Ovary (tissue), 9 donors: Measurements from ENCODE around the gene SRSF12. TPM values are rescaled to one million over a fixed set of nuclear protein-coding genes. Genes with fewer than 3 reads are reported as not detected.

ENCODE experiments used
- DNase-seq, 5 donors: peaks; one replicate each; pipeline ENCODE4 v3.0.0-alpha.2; 2019 to 2020
- H3K27ac ChIP-seq, 2 donors: fragments of 200-600 bp; one replicate each; pipeline versions ENCODE4 v1.5.1 to v1.8.0; 2019 to 2022
- H3K27me3 ChIP-seq: fragments of 200-600 bp; one replicate; pipeline ENCODE4 v1.8.0; 2022
- H3K36me3 ChIP-seq: fragments of 200-600 bp; sonication (generic); one replicate; pipeline ENCODE4 v1.5.1; 2019
- H3K4me1 ChIP-seq: one replicate; pipeline ENCODE4 v1.8.1; 2013; ENCODE audit warnings: mild to moderate bottlenecking, moderate library complexity; ENCODE audit not compliant: insufficient read depth
- H3K4me3 ChIP-seq: fragments of 200-600 bp; sonication (generic); one replicate; pipeline ENCODE4 v1.5.1; 2017
- H3K9me3 ChIP-seq, 2 donors: fragments of 200-600 bp in 1 of 2; sonication (generic) in 1 of 2; one replicate each; pipeline versions ENCODE4 v1.5.1 to v1.8.1; 2013 to 2019; ENCODE audit warnings: mild to moderate bottlenecking in 1 of 2, moderate library complexity in 1 of 2
- EP300 ChIP-seq: sonication (generic); formaldehyde crosslinking; IDR thresholded peaks from one replicate; pipeline ENCODE4 v1.6.1; 2017; ENCODE audit warnings: antibody characterized with exemption
- POLR2A ChIP-seq: fragments of 450-650 bp; IDR thresholded peaks from one replicate; pipeline ENCODE4 v1.6.1; 2017; ENCODE audit warnings: antibody characterized with exemption, mild to moderate bottlenecking, moderate library complexity
- WGBS, 3 donors: extraction: QIAGEN DNeasy Blood & Tissue Kit in 1 of 3; methylation state at CpG; one replicate each; pipeline versions ENCODE4 v1.1.5 to v1.1.7; 2013 to 2017; 5-methylcytosine and 5-hydroxymethylcytosine counted together
- intact Hi-C, 4 donors: fragments of 100-400 bp; cut with DNase I; formaldehyde crosslinking; loops; one replicate each; pipeline versions ENCODE4 v1.11.0 to v1.15.1; 2022 to 2023
- polyA plus RNA-seq, 2 donors: library from polyadenylated mRNA; stranded (reverse); fragments of 200-250 nt in 1 of 2; fragments of 350-450 nt in 1 of 2; fragmentation: Illumina TruSeq in 1 of 2; extraction: RNeasy Lipid Tissue Mini Kit (QIAGEN cat#74804) in 1 of 2; gene quantifications; one replicate each; pipeline ENCODE4 v1.2.3, GENCODE V29; 2013 to 2014
- total RNA-seq, 7 donors: library from RNA; depleted of rRNA in 2 of 7; stranded (reverse); fragments of >200 nt in 2 of 7; fragmentation: NEBNext Ultra II Directional in 3 of 7; extraction: Animal tissue kit (Norgen Biotek cat#: 25700) in 3 of 7; gene quantifications; one replicate each; pipeline versions ENCODE4 v1.1.0 to v1.2.4, GENCODE V29; 2016 to 2023
- TF ChIP-seq, protein P1 (sequence below), 3 donors: fragments of 450-650 bp in 2 of 3; fragments of 200-600 bp in 1 of 3; IDR thresholded peaks; one replicate each; pipeline versions ENCODE4 v1.5.1 to v1.8.0; 2016 to 2022; ENCODE audit warnings: antibody characterized with exemption in 3 of 3, mild to moderate bottlenecking in 1 of 3
- donor health status: DM: no; HTN: no; CAD: no; lungs with moderate emphysema.
- donor health status: DM: no; HTN: no; CAD: no.
- donor health status: Bipolar disorder and iron deficiency.
- donor health status: DM: yes; HTN: yes; CAD: no.
- donor health status: DM: no; HTN: no; CAD: no.
- donor health status: DM: yes; HTN: yes; CAD: no.

The SRSF12 gene
- total and polyA plus RNA-seq, 9 donors, result 0.83 to 9.8 (median 2.5) TPM

DNA sequence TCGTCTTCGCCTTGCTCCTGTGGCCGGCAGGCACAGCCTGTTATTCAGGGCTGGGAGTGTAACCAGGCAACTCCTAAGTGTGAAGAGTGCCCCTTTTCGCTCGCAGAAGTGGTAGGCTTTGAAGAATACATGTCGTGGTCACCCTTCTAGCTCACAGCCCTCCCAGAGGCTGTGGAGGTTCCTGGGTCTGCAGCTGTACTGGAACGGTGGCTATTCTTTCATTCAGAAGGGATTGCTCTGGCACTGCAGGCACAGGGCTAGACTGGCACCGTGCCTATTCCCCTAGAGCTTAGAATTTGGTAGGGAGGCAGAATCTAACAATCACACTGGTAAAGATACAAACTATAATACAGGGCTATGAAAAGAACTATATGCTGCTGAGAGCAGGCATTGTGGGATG lies 1.1 kb upstream of the SRSF12 start:
- no peak for DNase-seq

DNA sequence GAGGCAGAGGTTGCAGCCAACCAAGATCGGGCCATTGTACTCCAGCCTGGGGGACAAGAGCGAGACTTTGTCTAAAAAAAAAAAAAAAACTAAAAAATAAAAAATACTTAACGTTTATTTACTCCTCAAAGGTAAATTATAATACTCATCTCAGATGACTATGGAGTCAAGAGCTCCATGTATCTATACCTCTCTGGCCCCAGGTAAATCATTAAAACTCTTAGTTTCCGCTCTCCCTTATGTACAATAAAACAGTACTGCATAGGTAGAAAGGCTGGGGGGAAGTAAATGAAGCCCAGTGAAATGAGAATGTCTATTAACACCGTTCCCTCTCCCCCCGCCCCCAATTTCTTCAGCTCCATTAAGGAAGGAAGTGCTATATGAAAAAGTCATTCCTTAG lies 1.2 kb downstream of the SRSF12 start:
- peaks cover 5% of the 10 kb centered on the region for H3K4me1 ChIP-seq
- H3K27ac ChIP-seq, result no peak overlapping the region
- H3K4me3 ChIP-seq, result no peak overlapping the region
- intact Hi-C loops, result no loop called here
- TF ChIP-seq POLR2A (no peak), EP300 (no peak)
- TF ChIP-seq, protein P1, sequence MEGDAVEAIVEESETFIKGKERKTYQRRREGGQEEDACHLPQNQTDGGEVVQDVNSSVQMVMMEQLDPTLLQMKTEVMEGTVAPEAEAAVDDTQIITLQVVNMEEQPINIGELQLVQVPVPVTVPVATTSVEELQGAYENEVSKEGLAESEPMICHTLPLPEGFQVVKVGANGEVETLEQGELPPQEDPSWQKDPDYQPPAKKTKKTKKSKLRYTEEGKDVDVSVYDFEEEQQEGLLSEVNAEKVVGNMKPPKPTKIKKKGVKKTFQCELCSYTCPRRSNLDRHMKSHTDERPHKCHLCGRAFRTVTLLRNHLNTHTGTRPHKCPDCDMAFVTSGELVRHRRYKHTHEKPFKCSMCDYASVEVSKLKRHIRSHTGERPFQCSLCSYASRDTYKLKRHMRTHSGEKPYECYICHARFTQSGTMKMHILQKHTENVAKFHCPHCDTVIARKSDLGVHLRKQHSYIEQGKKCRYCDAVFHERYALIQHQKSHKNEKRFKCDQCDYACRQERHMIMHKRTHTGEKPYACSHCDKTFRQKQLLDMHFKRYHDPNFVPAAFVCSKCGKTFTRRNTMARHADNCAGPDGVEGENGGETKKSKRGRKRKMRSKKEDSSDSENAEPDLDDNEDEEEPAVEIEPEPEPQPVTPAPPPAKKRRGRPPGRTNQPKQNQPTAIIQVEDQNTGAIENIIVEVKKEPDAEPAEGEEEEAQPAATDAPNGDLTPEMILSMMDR (IDR thresholded peaks at IDR 0.05), result no peak
- H3K36me3 ChIP-seq, result no peaks in the 10 kb centered on the region
- 69 to 72% (median 72%) methylated on average over 6 of the region's 6 CpGs for WGBS, 3 donors
- no peaks in the 10 kb centered on the region for H3K27me3 ChIP-seq
- DNase-seq, result no peak
- no peaks in the 10 kb centered on the region for H3K9me3 ChIP-seq

More for the DNA sequence above, 1.1 kb upstream of the SRSF12 start:
- Histone ChIP-seq H3K36me3 (no peaks in the 10 kb centered on the region), H3K4me3 (no peak overlapping the region), H3K4me1 (peaks cover 5% of the 10 kb centered on the region), H3K27ac (no peak overlapping the region), H3K9me3 (no peaks in the 10 kb centered on the region), H3K27me3 (no peaks in the 10 kb centered on the region)
- TF ChIP-seq POLR2A, result no peak
- TF ChIP-seq, protein P1 (IDR thresholded peaks at IDR 0.05), result no peak
- no peak for TF ChIP-seq EP300
- 87 to 93% (median 89%) methylated on average over 8 of the region's 8 CpGs for WGBS, 3 donors
- intact Hi-C loops, result no loop called here

DNA sequence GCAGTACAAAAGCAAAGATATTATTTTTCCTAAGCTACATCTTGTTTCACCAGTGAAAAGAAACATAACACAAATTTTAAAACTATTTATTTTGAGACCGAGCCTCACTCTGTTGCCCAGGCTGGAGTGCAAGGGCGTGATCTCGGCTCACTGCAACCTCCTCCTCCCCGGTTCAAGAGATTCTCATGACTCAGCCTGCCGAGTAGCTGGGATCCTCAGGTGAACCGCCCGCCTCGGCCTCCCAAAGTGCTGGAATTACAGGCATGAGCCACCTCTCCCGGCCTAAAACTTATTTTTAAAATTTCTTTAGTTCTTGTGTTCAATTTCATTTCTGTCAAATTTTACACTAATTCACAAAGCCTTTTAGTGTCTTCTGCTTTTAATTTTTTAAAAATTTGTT lies 5.9 kb downstream of the SRSF12 start:
- no peak overlapping the region for H3K27ac ChIP-seq
- no peak for DNase-seq
- intact Hi-C loops, result no loop called here
- H3K36me3 ChIP-seq, result no peaks in the 10 kb centered on the region
- peaks cover 3% of the 10 kb centered on the region for H3K4me1 ChIP-seq
- no peak overlapping the region for H3K4me3 ChIP-seq
- H3K27me3 ChIP-seq, result no peaks in the 10 kb centered on the region
- WGBS, 3 donors, result 91 to 94% (median 92%) methylated on average over 9 of the region's 9 CpGs
- TF ChIP-seq POLR2A (no peak), EP300 (no peak)
- TF ChIP-seq, protein P1 (IDR thresholded peaks at IDR 0.05), result no peak
- H3K9me3 ChIP-seq, result no peaks in the 10 kb centered on the region

DNA sequence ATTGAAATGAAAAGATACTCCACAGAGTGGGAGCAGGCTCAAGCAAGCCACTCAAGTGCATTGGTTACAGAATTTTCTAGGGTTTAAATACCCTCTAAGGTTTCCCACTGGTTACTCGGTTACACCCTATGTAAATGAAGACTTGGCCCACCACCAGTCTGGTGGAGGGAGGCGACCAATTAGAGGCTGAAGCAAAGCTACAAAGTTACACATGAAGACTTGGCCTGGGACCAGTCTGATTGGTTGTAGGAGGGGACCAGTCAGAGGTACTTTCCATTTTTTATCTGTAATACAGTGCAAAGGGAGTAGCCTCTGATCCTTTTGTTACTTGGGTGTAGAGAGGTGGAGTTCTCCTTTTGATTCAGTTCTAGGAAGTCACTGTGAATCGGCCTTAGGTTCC lies 7.6 kb downstream of the SRSF12 start:
- no peaks in the 10 kb centered on the region for H3K9me3 ChIP-seq
- intact Hi-C loops, result no loop called here
- H3K27me3 ChIP-seq, result no peaks in the 10 kb centered on the region
- TF ChIP-seq, protein P1 (IDR thresholded peaks at IDR 0.05), result no peak
- TF ChIP-seq POLR2A, result no peak
- TF ChIP-seq EP300, result no peak
- H3K27ac ChIP-seq, result no peak overlapping the region
- H3K36me3 ChIP-seq, result no peaks in the 10 kb centered on the region
- H3K4me1 ChIP-seq, result no peaks in the 10 kb centered on the region
- no peak for DNase-seq
- WGBS, 3 donors, result 87 to 89% (median 88%) methylated on average over 3 of the region's 3 CpGs
- no peak overlapping the region for H3K4me3 ChIP-seq
